Activated CD4-positive, alpha-beta T cell treated with anti-CD3 and anti-CD28 coated beads for 1 hour (primary cell): ENCODE results near the gene NDUFAF8.
"Not testable (repeated sequence)": the region's sequence is repeated elsewhere in the genome, so short reads cannot be mapped to it uniquely, and the experiment has no call there.

ENCODE experiments used
- DNase-seq: peaks from one replicate; pipeline ENCODE4 v3.0.0-alpha.2; 2020

Gene NDUFAF8

GRCh38 chr17:81223762-81224130, 15.4 kb upstream of the NDUFAF8 start:
- no peak for DNase-seq

DNA sequence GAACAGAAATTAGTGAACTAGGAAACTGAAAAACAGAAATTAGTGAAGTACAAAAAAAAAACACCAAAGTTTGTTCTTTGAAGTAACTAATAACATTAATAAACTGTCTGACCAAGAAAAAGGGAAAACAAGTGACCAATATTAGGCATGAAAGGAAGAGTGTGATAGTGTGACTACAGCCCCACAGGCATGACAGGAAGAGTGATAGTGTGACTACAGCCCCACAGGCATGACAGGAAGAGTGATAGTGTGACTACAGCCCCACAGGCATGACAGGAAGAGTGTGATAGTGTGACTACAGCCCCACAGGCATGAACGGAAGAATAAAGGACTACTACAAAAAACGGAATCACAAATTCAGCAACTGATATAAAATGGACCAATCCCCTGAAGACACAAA, 11.5 kb upstream of the NDUFAF8 start:
- not testable (repeated sequence) for DNase-seq

DNA sequence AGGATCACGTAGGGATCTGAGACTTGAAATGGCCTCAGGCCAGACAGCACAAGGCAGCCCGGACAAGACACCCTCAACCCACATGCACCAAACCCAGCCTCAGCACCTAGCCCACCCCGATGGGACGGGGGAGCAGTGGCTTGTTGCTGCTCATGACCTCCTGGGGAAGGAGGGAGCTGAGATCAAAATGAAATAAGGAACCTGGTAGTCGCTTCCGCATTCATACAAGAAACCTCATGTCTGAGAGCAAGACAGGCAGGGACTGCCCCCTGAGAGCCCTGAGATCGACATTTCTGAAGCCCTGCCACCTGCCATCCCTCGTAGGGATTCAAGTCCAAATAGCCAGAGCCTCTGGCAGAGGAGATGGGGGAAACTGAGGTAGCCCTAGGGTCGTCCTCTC, 10.7 kb upstream of the NDUFAF8 start:
- DNase-seq, result no peak

- DNase-seq, result no peak
Measured at GRCh38 chr17:81228834-81229665, 10.1 kb upstream of the NDUFAF8 start.

DNA sequence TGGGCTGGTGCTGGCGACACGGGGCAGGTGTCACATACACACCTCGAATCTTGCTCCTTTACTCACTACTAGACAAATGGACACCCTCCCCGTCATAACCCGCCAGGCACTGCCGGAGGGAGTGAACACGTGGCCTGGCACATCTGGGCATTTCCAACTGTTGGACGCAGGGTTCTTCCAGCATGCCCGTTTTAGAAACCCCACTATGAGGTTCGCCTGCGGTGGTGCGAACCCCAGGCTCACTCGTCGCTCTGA, 9.5 kb upstream of the NDUFAF8 start:
- DNase-seq, result no peak

DNA sequence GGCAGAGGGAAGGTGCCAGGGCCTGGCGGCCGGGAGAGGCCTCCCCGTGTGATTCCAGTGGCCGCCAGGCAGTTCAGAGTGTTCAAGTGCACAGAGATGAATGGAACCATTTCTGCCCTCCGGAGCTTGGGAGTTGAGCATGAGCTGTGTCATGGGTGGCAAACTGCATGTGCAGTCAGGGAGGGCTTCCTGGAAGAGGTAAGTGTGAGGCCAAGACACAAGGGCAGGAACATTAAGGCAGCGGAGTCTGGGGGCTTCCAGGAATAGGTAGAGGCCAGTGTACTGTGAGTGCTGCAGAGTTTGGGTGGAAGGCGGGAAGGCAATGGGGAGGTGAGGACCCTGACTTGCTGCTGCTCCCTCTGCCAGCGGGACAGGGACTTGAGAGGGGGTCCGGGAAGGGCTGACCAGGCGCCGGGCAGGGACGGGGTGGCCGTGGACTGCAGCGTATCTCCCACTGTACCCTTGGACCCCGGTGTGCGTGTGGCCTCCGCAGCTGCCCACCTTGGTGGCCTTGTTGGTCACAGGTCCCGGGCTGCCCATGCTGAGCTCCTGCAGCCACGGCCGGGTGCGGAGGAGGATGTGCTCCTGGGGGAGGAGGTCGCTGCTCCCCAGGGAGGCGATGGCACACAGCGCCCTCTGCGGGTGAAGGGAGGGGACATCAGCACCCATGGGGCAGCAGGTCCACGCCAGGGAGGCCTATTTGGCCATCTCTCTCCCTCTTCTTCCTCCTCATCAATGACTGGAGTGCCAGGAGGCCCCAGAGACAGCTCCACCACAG, 8.9 kb upstream of the NDUFAF8 start:
- no peak for DNase-seq

GRCh38 chr17:81231121-81231645, 7.9 kb upstream of the NDUFAF8 start:
- no peak for DNase-seq

- no peak for DNase-seq
Measured at GRCh38 chr17:81231766-81232581, 7.1 kb upstream of the NDUFAF8 start.

DNA sequence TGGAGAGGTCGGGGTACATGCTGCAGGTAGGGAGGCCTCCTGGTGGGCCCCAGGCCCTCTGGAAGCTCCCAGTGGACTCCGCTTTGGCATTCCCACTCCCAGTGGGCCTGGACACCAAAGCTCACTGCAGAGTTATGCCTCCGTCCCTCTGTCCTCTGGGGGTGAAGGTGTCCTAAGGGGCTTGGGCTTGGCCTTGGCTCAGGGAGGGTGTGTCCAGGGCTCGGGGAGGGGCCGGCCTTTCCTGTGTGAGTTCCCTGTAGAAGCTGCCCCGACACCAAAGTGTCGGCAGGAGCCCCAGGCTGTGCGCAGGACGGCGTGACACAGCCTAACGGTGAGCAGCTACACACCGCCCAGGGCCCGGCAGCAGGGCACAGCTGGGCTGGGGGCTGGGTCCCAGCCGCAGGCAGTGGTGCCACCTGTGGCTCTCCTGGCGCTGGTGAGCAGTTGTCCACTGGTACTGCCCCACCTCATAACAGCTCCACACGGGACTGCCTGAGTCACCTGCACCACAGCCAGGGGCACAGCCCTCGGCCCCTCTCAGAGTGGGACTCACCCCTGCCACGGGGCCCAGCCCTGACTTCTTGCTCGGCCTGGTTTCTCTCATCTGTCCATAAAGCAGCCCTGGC, 6.4 kb upstream of the NDUFAF8 start:
- DNase-seq, result no peak

- DNase-seq, result no peak
Measured at GRCh38 chr17:81233316-81233715, 5.8 kb upstream of the NDUFAF8 start.

GRCh38 chr17:81233811-81234505, 5.2 kb upstream of the NDUFAF8 start:
- DNase-seq, result no peak

GRCh38 chr17:81234506-81234855, 4.6 kb upstream of the NDUFAF8 start:
- no peak for DNase-seq

- DNase-seq, result no peak
Measured at GRCh38 chr17:81234940-81235821, 3.9 kb upstream of the NDUFAF8 start.

DNA sequence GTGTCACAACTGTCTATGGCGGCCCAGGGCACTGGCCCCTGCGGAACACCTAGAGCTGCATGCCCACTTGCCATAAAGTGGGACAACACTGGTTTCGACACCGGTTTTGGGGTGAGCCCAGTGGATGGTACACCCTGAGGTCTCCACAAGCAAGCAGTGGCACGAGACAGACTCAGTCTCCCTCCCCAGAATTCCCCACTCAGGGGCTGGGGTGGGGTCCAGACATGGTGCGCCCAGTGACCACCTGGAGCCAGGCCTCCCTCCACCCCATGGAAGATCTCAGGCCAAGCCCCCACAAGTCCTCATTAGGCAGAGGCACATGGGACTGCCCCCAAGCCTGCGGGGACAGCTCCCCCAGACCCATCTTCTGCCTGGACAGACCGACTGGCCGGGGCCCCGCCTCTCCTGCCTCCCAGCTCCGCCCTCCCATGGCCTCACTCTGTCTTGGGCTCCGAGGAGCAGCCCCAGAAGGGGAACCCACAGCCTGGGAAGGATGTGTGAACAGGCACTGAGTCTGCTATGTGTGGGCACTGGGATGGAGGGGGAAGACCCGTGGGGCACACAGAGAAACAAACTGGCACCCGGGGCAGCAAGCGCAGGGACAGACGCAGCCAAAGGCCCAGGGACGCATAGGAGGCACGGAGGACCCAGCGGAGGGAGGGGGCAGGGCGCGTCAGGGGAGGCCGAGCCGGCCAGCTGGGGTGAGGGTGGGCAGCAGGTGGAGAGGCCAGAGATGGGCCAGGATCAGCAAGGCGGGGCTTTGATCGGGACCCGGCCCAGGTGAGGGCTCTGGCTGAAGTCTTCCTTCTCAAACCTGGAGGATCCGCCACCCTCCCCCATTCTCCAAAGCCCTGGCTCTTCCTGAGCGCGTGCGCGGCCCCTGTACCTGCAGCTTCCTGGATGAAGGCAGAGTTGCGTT, 3.0 kb upstream of the NDUFAF8 start:
- no peak for DNase-seq

- DNase-seq, result no peak
Measured at GRCh38 chr17:81236784-81237183, 2.3 kb upstream of the NDUFAF8 start.

- DNase-seq, result no peak
Measured at GRCh38 chr17:81237591-81238489, 1.3 kb upstream of the NDUFAF8 start.

DNA sequence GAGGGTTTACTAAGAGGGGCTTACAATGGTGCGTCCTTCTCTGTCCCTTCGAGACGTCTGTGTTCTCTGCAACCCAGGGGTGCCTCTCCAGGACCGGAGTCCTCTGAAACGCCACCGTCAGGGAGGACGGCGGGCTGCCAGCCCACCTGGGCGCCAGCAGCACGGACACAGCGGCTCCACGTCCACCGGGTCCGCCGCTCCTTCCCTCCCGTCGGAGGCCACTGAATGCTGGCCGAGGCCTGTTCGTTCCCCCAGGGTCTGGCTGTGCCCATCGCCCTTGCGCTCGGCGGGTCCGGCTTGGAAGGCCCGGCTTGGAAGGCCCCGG, 666 bp upstream of the NDUFAF8 start:
- DNase-seq, result no peak

DNA sequence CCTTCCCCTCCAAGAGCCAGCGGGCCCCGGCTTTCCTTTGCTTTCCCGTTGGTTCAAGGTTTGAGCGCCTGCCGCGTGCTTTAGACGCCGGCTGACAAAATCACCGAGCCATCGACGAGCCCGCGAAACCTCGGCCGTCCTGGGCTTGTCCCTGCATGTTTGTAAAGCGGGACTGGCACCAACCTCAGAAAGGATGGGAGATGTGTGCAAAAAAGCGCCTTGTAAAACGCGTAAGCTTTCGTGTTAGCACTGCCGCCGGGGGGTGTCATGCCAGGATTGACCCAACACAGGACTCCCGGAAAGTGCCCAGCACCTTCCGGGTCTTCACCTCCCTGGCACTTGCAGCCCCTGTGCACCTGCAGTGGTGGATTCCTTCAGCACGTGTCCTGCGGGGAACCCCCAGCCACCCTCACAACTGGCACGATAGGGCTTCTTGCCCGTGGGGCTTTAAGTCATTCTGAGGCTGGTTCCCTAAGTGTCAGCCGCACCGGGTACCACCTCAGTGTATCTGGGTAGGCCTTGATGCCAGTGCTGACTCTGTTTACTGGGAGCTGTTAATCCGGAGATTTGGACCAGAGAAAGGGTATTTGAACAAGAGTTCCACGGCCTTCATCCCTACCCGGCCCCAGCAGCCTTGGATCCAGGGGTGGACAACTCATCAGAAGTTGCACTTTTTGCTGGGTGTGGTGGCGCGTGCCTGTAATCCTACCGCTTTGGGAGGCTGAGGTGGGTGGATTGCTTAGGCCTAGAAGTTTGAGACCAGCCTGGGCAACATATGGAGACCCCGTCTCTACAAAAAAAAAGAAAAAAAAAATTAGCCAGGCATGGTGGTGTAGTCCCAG, 817 bp downstream of the NDUFAF8 start:
- peak; percentile 18 for DNase-seq
